K562 (cell line): Measurements from ENCODE around the gene LRRC7. TPM values are rescaled to one million over a fixed set of nuclear protein-coding genes. Genes with fewer than 3 reads are reported as not detected.

Experiments used
- CCNT2 ChIP-seq: IDR thresholded peaks from 2 replicates; pipeline ENCODE4 v1.6.1; 2011; ENCODE audit warnings: borderline replicate concordance, low read depth, mild to moderate bottlenecking, moderate library complexity, mixed read lengths, low read length; ENCODE audit not compliant: insufficient read length; ENCODE audit errors: extremely low read depth
- DDX20 ChIP-seq: fragments of 450-650 bp; IDR thresholded peaks from 2 replicates; pipeline ENCODE4 v1.6.1; 2016; ENCODE audit warnings: missing genetic modification characterization, low read depth, mild to moderate bottlenecking, missing compliant biosample characterization, moderate library complexity
- DIDO1 ChIP-seq: fragments of 450-650 bp; IDR thresholded peaks from 2 replicates; pipeline ENCODE4 v1.6.1; 2016; ENCODE audit warnings: low read depth, missing biosample characterization, missing genetic modification characterization
- ELF4 ChIP-seq: fragments of 450-650 bp; formaldehyde crosslinking; IDR thresholded peaks from 2 replicates; pipeline ENCODE4 v1.4.0; 2022; ENCODE audit warnings: missing genetic modification characterization
- JUND ChIP-seq, 2 experiments: IDR thresholded peaks; 2 replicates in 1 of 2; 3 replicates in 1 of 2; pipeline ENCODE4 v1.6.1; 2011; ENCODE audit warnings: borderline replicate concordance in 2 of 2, low read depth in 2 of 2, low read length in 2 of 2, improper control_type of control experiment in 1 of 2, missing biosample characterization in 1 of 2, missing genetic modification characterization in 1 of 2, missing genetic modification reagents in 1 of 2
- KAT8 ChIP-seq: fragments of 450-650 bp; IDR thresholded peaks from 2 replicates; pipeline ENCODE4 v1.6.1; 2016; ENCODE audit warnings: low read depth, mild to moderate bottlenecking
- KLF1 ChIP-seq: fragments of 450-650 bp; IDR thresholded peaks from 2 replicates; pipeline ENCODE4 v1.6.1; 2016; ENCODE audit warnings: missing genetic modification characterization, missing compliant biosample characterization
- NUFIP1 ChIP-seq: fragments of 450-650 bp; IDR thresholded peaks from 2 replicates; pipeline ENCODE4 v1.6.1; 2018; ENCODE audit not compliant: partially characterized antibody
- PCBP1 ChIP-seq: fragments of 200-400 bp; formaldehyde crosslinking; IDR thresholded peaks from 2 replicates; pipeline ENCODE4 v1.6.1; 2018; ENCODE audit warnings: mild to moderate bottlenecking, low read depth, low read length; ENCODE audit not compliant: poor library complexity, severe bottlenecking
- POLR3G ChIP-seq: IDR thresholded peaks from 2 replicates; pipeline ENCODE4 v1.6.1; 2011; ENCODE audit not compliant: insufficient read length, insufficient replicate concordance; ENCODE audit errors: extremely low read depth
- TEAD4 ChIP-seq, 2 experiments: sonication (generic) in 1 of 2; formaldehyde crosslinking in 1 of 2; IDR thresholded peaks; 2 replicates each; pipeline versions ENCODE4 v1.6.1 to v1.8.0; 2012 to 2022; ENCODE audit warnings: borderline replicate concordance in 1 of 2, inconsistent platforms in 1 of 2, low read length in 1 of 2, mild to moderate bottlenecking in 1 of 2, missing genetic modification reagents in 1 of 2
- XRCC4 ChIP-seq: IDR thresholded peaks from one replicate; pipeline ENCODE4 v1.6.1; 2011; ENCODE audit not compliant: insufficient read depth, insufficient read length; ENCODE audit errors: extremely low read depth
- ZNF124 ChIP-seq: sonication (generic); formaldehyde crosslinking; IDR thresholded peaks from 2 replicates; pipeline ENCODE4 v1.8.1; 2022; ENCODE audit warnings: missing genetic modification reagents
- ZNF134 ChIP-seq: fragments of 250-450 bp; sonication (Bioruptor Pico); conservative IDR thresholded peaks from 2 replicates; pipeline ENCODE4 v1.4.0; 2020
- ZNF174 ChIP-seq: fragments of 250-450 bp; sonication (Bioruptor Pico); IDR thresholded peaks from 2 replicates; pipeline ENCODE4 v1.4.0; 2020; ENCODE audit warnings: mild to moderate bottlenecking
- polyA plus RNA-seq, 8 experiments: library from polyadenylated mRNA; depleted of rRNA in 4 of 8; stranded (reverse) in 5 of 8; unstranded in 3 of 8; fragments of >200 nt; fragmentation: Nextera tagmentation in 2 of 8; fragmentation: Illumina TruSeq in 1 of 8; extraction: Ambion mirVana in 2 of 8; extraction: Trizol in 1 of 8; gene quantifications; 2 replicates each; pipeline versions ENCODE4 v1.2.1 to v1.2.3, GENCODE V29; 2011 to 2014; ENCODE audit warnings: inconsistent platforms in 1 of 8, missing spikeins in 1 of 8
- total RNA-seq, 7 experiments: library from RNA; depleted of rRNA in 6 of 7; stranded (reverse); fragments of >200 nt in 6 of 7; fragmentation: Illumina TruSeq in 2 of 7; extraction: Trizol in 2 of 7; gene quantifications; 2 replicates each; pipeline versions ENCODE4 v1.2.1 to v1.2.3, GENCODE V29; 2011 to 2021; ENCODE audit warnings: low replicate concordance in 1 of 7
- TF ChIP-seq, protein P1 (sequence below), 3 experiments: fragments of 200-800 bp in 1 of 3; fragments of 250-450 bp in 1 of 3; fragments of 450-650 bp in 1 of 3; sonication (Bioruptor Pico) in 1 of 3; sonication (Bioruptor generic) in 1 of 3; formaldehyde crosslinking in 1 of 3; IDR thresholded peaks; 2 replicates each; pipeline versions ENCODE4 v1.6.1 to v1.8.0; 2016 to 2022; ENCODE audit warnings: mild to moderate bottlenecking in 2 of 3, missing genetic modification characterization in 2 of 3, missing compliant biosample characterization in 1 of 3, moderate library complexity in 1 of 3
- TF ChIP-seq, protein P2 (sequence below), 3 experiments: fragments of 200-800 bp in 1 of 3; sonication (Bioruptor generic) in 1 of 3; sonication (generic) in 1 of 3; formaldehyde crosslinking in 1 of 3; IDR thresholded peaks; 2 replicates each; pipeline versions ENCODE4 v1.6.1 to v1.8.0; 2016 to 2022; ENCODE audit warnings: mild to moderate bottlenecking in 2 of 3, missing compliant biosample characterization in 2 of 3, missing genetic modification characterization in 2 of 3, missing genetic modification reagents in 1 of 3
- TF ChIP-seq, protein P3 (sequence below): sonication (generic); formaldehyde crosslinking; IDR thresholded peaks from 2 replicates; pipeline ENCODE4 v1.8.1; 2023; ENCODE audit warnings: mild to moderate bottlenecking, missing genetic modification reagents

Gene LRRC7
- total and polyA plus RNA-seq, 9 of the 15 experiments (the other 6 are each of a cell fraction or from before 2014, with no cell fraction given) = 0.09 to 0.94 (median 0.49) TPM

DNA sequence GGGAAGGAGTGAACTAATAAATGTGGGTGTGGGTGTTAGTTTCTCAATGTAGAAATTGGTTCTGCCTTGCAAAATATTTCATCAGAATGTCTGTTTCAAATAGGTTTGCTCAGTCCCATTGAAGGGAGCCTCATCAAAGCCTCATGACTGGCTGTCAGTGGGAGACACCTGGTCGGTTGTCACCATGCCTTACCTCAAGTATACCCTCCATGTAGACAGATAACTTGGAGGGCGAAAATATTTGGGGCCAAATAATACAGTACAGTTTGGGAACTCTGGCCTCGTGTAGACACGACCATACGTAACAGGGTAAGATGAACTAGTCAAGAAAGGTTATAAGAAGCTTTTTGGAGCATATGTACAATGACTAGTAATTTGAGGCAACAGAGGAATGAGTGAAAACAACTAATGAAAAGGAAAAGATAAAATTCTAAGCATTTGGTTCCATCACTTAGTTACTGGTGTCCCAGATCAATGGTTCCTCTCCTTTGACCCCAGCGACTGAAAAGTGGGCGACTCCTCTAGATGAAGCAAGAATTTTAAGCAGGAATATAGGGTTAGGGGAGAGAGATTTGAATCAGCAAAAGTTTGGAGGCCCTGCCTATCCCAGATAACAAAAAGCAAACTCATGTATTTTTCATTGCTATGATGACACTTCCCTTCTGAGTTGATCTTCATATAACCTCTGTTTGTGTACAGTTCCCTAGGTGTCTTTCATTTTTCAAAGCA, 473.8 kb downstream of the LRRC7 start (continued):
- TF ChIP-seq, protein P1, sequence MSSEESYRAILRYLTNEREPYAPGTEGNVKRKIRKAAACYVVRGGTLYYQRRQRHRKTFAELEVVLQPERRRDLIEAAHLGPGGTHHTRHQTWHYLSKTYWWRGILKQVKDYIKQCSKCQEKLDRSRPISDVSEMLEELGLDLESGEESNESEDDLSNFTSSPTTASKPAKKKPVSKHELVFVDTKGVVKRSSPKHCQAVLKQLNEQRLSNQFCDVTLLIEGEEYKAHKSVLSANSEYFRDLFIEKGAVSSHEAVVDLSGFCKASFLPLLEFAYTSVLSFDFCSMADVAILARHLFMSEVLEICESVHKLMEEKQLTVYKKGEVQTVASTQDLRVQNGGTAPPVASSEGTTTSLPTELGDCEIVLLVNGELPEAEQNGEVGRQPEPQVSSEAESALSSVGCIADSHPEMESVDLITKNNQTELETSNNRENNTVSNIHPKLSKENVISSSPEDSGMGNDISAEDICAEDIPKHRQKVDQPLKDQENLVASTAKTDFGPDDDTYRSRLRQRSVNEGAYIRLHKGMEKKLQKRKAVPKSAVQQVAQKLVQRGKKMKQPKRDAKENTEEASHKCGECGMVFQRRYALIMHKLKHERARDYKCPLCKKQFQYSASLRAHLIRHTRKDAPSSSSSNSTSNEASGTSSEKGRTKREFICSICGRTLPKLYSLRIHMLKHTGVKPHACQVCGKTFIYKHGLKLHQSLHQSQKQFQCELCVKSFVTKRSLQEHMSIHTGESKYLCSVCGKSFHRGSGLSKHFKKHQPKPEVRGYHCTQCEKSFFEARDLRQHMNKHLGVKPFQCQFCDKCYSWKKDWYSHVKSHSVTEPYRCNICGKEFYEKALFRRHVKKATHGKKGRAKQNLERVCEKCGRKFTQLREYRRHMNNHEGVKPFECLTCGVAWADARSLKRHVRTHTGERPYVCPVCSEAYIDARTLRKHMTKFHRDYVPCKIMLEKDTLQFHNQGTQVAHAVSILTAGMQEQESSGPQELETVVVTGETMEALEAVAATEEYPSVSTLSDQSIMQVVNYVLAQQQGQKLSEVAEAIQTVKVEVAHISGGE (CRISPR knock-in tag; IDR thresholded peaks at IDR 0.05) = peak in 1 of 3 experiments; percentile 54; a peak in 1 of 6 replicates
- no peak for TF ChIP-seq PCBP1
- TF ChIP-seq POLR3G = no peak
- no peak for TF ChIP-seq XRCC4
- TF ChIP-seq, protein P2, sequence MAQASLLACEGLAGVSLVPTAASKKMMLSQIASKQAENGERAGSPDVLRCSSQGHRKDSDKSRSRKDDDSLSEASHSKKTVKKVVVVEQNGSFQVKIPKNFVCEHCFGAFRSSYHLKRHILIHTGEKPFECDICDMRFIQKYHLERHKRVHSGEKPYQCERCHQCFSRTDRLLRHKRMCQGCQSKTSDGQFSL (CRISPR knock-in tag; IDR thresholded peaks at IDR 0.05) = no peak
- TF ChIP-seq, protein P2 (tag; IDR thresholded peaks at IDR 0.05) = no peak
- peak; percentile 55; the same call in 1 of the 2 replicates for TF ChIP-seq JUND (IDR thresholded peaks at IDR 0.05; ENCODE audit: borderline replicate concordance, low read depth, low read length)
- peak; percentile 41; the same call in 2 of the 3 replicates for TF ChIP-seq JUND (tag; IDR thresholded peaks at IDR 0.05; ENCODE audit: borderline replicate concordance, low read depth, low read length)
- no peak for TF ChIP-seq ZNF124
- TF ChIP-seq ELF4 = 0 out of 2 replicates have a peak, but pooled peaks have one; percentile 67
- TF ChIP-seq NUFIP1 = no peak
- no peak for TF ChIP-seq DIDO1 (tag)
- 0 out of 2 replicates have a peak, but pooled peaks have one; percentile 22 for TF ChIP-seq KLF1 (tag)
- TF ChIP-seq ZNF134 (CRISPR knock-in tag) = 0 out of 2 replicates have a peak, but pooled peaks have one; percentile 26
- TF ChIP-seq DDX20 (tag) = peak; percentile 57; the same call in 1 of the 2 replicates
- peak; percentile 59 for TF ChIP-seq CCNT2
- no peak for TF ChIP-seq KAT8
- TF ChIP-seq ZNF174 (CRISPR knock-in tag) = no peak; the same call in 1 of the 2 replicates
- peak; percentile 72 for TF ChIP-seq TEAD4 (IDR thresholded peaks at IDR 0.05; ENCODE audit: low read length)
- no peak for TF ChIP-seq TEAD4 (CRISPR knock-in tag; IDR thresholded peaks at IDR 0.05; ENCODE audit: borderline replicate concordance)
- TF ChIP-seq, protein P3, sequence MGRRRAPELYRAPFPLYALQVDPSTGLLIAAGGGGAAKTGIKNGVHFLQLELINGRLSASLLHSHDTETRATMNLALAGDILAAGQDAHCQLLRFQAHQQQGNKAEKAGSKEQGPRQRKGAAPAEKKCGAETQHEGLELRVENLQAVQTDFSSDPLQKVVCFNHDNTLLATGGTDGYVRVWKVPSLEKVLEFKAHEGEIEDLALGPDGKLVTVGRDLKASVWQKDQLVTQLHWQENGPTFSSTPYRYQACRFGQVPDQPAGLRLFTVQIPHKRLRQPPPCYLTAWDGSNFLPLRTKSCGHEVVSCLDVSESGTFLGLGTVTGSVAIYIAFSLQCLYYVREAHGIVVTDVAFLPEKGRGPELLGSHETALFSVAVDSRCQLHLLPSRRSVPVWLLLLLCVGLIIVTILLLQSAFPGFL = no peak
